Activated CD4-positive, alpha-beta T cell treated with anti-CD3 and anti-CD28 coated beads, Interleukin-2, Interleukin-6, amounts not matched to agents 100 ng/mL and 50 ng/mL, durations not matched to agents 16 hours and 8 hours (primary cell): Measurements from ENCODE around the gene PLAC1.

Experiments
- DNase-seq: peaks from one replicate; pipeline ENCODE4 v3.0.0-alpha.2; 2020

The PLAC1 gene, protein sequence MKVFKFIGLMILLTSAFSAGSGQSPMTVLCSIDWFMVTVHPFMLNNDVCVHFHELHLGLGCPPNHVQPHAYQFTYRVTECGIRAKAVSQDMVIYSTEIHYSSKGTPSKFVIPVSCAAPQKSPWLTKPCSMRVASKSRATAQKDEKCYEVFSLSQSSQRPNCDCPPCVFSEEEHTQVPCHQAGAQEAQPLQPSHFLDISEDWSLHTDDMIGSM

DNA sequence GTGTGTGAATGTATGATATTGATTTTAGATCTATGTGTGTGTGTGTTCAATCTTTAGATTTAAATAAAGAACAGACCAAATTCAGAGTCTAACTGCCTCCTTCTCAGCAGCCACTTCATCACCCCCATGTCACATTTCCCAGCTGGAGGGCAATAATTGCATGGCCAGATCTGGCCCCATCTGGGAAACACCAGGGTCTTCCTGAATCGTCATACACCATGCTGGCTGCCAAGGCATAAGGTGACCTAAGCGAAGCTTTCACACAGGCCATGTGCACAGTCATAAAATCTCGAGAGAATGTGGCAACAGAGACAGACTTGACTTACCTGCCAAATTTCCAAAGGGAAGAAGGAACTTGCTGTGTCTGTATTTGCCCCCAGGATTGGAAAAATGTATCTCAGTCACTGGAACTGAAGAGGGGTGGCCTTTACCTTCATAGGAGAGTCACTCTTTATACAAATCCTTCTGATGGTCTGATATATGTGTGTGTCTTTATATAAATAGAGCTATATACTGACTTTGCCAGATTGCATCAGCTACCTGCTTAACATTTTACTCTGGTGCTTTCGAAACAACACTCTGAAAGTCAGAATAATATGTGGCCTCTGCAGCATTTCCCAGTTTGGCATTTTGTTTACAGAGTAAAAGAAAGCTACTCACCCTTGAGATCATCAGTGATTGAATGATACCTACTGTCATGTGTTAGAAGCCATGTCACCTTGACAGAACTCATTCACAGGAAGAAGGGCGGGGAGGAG, at the start of gene PLAC1:
Gene PLAC1, minus strand, starts transcription at position 470 of the 758 bp plus-strand sequence. CDS start 91,789 bp downstream, outside the sequence.
- DNase-seq = no peak

- DNase-seq = no peak
These were observed 47.9 kb upstream of the PLAC1 start for GRCh38 chrX:134706138-134706537.

DNA sequence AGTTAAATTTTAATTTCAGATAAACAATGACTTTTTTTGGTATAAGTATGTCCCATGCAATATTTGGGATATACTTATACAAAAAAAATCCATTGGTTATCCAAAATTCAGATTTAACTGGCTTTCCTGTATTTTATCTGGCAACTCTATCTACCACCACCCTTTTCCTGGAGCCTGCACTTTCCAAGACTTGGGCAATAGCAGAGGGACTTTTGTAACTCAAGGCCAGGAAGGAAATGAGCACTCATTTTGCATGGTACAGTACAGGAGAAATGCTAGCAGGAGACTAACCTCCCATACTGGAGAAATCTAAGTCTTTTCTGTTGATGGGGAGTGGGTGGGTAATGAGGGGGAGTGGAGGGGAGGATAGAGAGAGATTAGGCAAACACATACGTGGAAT, 37.7 kb upstream of the PLAC1 start:
- no peak for DNase-seq

DNA sequence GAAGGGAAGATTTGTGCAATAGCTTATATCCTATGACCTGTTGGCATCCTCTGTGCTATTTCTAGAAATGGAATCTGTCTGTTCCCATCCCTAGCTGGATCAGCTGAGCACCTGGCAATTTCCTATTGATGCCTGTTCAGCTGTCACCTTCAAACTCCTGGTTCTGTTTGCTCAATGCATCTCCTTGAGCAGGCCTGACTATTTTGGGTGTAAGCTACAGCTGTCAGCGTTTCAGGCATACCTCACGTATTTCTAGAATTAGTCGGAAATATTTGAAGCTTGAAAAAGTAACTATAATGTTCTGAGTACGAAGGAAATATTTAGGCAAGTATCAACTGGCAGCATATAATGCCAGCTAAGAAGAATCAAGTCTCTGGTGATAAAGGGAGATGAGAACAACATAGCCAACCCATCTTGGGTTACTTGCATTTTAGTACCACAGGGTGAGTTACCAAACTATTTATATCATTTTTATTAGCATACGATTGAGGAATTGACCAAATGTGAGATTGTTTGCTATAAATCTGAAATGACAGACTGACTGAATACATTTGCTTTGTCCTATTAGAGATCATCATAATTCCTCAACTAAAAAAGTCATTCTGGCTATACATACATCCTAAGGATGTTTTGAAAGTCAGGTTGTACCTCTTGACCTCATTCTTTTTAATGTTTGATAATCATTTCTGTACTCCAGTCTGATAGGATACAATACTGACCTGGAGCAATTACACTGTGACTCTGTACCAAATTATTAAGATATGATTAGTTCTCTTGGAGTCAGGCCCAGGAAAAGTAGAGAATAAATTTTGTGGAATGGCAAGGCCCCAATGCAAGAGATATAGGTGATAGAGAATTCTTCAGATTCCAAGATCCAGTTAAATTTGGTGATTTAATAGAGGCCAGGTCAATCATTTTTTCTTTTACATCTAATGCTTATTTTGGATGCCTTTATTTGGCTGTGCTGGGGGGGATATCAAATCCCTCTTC, 36.4 kb upstream of the PLAC1 start:
- DNase-seq = no peak

DNA sequence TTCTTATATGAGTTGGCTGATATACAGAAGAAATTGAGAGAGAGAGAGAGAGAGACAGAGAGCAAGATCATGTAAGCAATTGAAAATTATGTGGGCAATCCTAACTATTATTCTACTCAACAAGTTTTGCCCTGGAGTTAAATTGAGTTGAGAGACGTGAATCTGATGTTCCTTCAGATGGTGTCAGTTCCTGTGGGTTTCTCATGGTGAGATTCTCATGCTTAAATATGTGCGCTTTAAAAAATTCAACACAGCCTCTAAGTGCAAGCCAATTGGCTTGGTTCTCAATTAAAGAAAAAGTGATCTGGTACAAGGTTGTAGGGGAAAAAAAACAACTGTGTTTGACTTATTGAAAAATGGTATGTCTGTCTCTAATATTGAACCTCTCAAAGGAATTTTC, 35.4 kb upstream of the PLAC1 start:
- no peak for DNase-seq

DNA sequence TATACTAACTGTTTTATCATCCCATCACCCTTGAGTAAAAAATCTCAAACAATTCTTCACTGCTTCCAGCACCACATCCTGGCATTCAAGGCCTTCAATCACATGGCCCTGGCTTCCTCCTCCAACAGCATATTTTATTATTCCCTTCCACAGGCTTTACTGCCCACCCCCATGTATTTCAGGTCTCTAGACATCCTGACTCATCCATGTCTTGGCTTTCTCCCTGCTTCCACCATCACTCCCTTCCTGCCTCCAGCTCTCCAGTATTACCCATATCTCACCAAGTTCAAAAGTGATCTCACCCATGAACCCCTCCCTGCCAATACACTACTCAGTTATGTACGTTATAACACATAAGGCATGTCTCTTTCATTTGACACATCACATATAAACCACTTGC, 34.7 kb upstream of the PLAC1 start:
- DNase-seq = no peak

- DNase-seq = no peak
These were observed 34.0 kb upstream of the PLAC1 start for GRCh38 chrX:134692233-134692632.

GRCh38 chrX:134691453-134691852, 33.2 kb upstream of the PLAC1 start:
- DNase-seq = no peak

DNA sequence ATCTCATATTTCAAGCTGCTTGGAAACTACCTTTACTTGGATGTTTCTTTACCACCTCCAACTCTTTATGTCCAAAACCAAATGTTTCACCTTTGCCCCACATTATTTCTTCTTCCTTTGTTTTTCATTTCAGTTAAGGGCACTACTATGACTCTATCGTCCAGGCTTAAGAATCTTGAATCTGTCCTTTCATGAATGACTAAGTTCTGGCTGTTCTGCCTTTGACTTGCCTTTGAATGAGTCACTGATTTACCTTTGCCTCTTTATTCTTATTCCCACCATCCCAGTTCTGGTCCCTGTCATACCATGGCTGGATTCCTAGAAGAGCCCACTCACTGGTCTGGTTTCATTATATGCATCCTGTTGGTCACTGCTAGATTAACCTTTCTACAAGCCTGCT, 30.6 kb upstream of the PLAC1 start:
- no peak for DNase-seq

GRCh38 chrX:134688031-134688823, 30.0 kb upstream of the PLAC1 start:
- no peak for DNase-seq

DNA sequence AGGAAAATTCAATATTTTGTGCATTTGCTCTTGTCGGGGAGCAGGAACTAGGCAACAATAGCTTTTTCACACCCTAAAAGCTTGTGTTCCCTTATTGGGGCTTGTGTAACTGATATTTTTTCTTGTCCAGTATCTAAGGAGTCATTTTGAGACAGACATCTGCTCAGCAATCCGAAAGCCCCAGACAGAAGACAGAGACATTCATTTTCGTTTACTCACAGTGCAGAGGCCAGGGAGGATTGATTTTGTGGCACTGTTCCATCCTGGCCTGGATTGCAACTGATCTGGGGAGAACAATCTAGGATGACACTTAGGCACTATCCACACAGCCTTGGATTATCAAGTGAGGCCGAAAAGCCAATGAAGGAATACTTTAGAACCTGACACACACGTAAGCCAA, 27.4 kb upstream of the PLAC1 start:
- DNase-seq = no peak

- no peak for DNase-seq
These were observed 26.7 kb upstream of the PLAC1 start for GRCh38 chrX:134684956-134685355.

GRCh38 chrX:134683351-134684005, 25.2 kb upstream of the PLAC1 start:
- DNase-seq = no peak

DNA sequence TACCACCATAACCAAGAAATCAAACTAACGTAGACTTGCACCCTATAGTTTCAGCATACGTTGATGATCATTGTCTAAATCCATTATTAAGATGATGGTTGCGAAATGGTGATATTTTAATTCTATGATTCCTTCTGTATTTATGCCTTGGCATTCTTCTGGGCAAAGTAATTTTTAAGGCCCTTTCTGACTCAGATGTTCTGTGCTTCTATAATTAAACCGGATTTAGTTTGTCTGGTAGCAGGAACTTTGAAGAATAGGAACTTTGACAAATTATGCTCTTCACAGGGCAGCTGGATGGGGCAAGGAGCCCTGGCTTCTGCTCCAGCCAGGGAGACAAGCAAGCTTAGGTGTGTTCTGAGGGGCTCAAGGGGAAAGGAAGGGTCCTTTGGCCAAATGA, 23.8 kb upstream of the PLAC1 start:
- DNase-seq = no peak

DNA sequence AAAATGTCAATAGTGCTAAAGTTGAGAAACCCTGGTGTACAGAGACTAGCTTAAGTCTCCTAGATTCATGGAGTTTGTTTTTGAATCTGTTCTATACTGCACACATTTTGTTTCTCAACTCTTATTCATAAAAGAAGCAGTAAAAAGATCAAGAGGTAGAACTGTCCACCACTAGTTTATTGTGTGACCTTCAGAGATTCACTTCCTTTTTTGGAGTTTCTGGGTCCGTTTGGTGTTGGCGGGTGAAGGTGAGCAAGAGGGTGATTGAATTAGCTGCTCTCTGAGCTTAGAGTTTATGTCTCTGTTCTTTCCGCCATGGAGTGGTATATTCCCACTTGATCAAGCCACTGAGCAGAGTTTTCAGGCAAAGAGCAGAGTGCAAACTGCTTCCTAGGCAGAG, 21.4 kb upstream of the PLAC1 start:
- no peak for DNase-seq

DNA sequence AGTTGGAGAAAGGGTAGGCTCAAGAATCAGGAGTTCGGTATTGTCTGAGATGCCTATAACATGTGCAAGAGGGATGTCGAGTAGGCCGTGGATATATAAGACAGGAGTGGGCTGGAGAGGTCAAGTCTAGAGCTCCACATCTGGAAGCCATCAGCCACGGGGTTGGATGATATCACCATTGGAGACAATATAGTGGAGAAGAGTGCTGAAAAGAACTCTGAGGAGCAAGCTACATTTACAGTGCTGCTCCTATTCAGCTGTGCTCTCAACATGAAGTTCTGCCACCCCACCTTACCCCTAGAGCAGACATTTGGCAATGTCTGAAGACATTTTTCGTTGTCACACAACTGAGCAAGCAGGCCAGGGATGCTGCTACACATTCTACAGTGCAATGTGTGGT, 20.9 kb upstream of the PLAC1 start:
- DNase-seq = no peak

DNA sequence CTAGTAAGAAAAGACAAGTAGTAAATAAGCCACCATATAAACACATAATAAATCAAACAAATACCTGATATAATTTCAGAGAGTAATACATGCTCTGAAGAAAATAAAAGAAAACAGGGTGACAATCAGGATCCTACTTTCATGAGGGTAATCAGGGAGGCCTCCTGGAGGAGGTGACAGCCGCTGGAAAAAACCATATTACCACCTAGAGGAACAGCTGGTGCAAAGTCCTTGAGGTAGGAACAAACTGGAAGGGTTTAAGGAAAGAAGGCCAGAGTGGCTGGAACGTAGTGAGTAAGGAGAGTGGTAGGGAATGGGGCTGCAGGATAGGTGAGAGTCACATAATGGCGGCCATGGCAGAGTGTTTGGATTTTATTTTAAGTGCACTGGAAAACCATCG, 19.1 kb upstream of the PLAC1 start:
- no peak for DNase-seq

- DNase-seq = no peak
These were observed 18.2 kb upstream of the PLAC1 start for GRCh38 chrX:134676436-134676835.

GRCh38 chrX:134673123-134673522, 14.9 kb upstream of the PLAC1 start:
- DNase-seq = no peak

- DNase-seq = no peak
These were observed 13.8 kb upstream of the PLAC1 start for GRCh38 chrX:134672101-134672500.

DNA sequence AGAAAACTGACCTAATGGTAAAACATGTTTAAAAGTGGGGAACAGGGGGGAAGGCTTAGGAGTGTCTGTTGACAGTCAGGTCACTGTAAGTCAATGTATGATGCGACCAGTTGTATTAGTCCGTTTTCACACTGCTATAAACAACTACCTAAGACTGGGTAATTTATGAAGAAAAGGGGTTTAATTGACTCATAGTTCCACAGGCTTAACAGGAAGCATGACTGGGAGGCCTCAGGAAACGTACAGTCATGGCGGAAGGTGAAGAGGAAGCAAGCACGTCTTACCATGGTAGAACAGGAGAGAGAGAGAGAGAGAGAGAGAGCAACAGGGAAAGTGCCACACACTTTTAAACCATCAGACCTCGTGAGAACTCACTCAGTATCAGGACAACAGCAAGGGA, 13.0 kb upstream of the PLAC1 start:
- DNase-seq = peak; percentile 43
